WTC11 (cell line): ENCODE data around the gene AVPI1.

ENCODE experiments used
- CTCF ChIP-seq: fragments of 200-600 bp; IDR thresholded peaks from 2 replicates; pipeline ENCODE4 v1.8.0; 2022; ENCODE audit warnings: antibody characterized with exemption
- SP1 ChIP-seq: sonication (generic); formaldehyde crosslinking; conservative IDR thresholded peaks from 2 replicates; pipeline ENCODE4 v1.8.1; 2022; ENCODE audit warnings: missing genetic modification reagents

- TF ChIP-seq SP1 (CRISPR knock-in tag) (peak; percentile 75), CTCF (no peak)
Observed at GRCh38 chr10:97640174-97640867, 46.7 kb downstream of the AVPI1 start, which contains the start of gene PI4K2A.
